Ammon's horn (tissue), 1 donor: ENCODE results near the gene CAPSL.
A peak's percentile ranks its signal among the peaks of the same experiment; 100 is the strongest.
"Not testable (repeated sequence)": the region's sequence is repeated elsewhere in the genome, so short reads cannot be mapped to it uniquely, and the experiment has no call there.

Experiments
- DNase-seq: peaks from one replicate; pipeline ENCODE4 v3.0.0-alpha.2; 2016; ENCODE audit warnings: low spot score

The CAPSL gene

DNA sequence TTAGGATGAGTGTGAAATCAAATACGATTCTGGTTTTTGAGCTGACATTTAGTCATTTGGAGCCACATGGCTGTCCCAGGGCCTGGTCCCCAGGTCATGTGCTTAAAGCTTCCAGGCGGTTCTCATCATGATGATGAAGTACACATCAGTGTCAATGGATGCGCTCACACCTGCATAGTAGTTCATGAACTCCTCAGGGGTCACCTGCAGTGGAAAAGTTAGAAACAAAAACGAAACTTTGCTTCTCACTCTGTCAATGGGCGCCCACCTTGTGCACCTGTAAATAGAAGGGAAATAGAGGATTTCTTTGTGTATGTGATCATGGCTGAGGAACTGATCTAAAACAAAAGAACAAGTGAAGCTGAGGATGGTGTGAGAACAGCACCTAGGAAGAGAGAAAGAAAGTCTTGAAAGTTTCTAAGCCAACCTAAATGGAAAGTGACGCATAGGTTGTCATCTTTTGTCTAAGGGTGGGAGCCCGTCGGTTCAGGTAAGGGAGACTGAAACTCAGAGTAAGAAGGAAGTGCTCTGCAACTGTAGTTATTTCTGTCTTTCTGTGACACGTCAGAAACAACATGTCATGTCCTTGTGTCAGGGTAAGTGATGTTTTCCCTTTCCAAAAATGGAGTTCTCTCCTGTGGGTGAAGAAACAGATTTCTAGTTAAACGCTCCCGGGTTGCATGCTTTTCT lies 33.8 kb downstream of the CAPSL start:
- DNase-seq: no peak

DNA sequence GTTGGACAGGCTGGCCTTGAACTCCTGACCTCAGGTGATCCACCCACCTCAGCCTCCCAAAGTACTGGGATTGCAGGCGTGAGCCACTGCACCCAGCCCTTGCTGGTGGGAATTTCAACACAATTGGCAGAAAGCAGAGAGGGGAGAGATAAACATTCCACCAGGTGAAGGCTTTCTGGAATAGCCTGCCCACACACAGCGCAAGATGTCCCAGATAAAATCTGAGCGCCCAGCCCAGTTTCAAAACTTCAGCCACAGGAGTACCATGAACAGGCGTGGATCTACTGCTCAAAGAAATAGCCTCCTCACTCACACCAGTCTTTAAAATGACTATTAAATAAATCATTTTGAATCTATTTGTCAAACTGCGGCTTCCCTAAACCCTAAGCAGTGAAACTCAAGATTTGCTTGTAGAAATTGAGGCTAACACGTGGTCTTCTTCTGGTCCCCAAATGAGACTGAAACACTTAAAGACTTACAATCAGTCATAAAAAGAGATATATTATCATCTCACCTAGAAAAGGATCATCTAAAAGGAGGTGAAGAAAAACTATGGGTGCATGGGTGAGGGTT lies 34.7 kb downstream of the CAPSL start:
- no peak for DNase-seq

DNA sequence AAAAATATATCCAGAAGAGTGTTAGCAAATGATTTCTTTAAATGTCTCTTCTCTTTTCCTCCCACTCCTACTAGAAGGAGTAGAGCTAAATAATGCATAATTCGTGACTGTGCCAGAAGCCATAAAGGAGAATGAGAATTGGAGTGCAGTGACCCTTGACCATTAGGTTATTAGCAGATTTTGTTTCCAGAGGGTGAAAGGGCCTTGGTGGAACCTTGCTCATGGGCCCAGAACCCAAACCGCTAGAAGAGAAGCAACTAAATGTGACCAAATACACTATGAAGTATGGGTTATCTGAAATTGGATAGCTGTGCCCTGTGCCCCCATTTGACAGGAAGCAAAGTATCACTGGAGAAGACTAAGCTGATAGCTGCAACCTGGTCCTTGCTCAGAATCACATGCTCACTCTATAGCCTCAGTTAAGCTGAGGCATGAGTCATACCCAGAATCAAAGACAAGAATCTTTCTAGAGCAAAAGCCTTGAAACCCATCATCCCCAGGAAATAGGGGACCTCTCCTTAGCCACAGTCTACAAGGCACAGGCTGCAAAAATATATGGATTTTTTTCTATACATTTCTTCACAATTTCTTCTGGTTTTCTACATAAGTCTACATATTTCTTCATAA lies 36.3 kb downstream of the CAPSL start:
- no peak for DNase-seq

DNA sequence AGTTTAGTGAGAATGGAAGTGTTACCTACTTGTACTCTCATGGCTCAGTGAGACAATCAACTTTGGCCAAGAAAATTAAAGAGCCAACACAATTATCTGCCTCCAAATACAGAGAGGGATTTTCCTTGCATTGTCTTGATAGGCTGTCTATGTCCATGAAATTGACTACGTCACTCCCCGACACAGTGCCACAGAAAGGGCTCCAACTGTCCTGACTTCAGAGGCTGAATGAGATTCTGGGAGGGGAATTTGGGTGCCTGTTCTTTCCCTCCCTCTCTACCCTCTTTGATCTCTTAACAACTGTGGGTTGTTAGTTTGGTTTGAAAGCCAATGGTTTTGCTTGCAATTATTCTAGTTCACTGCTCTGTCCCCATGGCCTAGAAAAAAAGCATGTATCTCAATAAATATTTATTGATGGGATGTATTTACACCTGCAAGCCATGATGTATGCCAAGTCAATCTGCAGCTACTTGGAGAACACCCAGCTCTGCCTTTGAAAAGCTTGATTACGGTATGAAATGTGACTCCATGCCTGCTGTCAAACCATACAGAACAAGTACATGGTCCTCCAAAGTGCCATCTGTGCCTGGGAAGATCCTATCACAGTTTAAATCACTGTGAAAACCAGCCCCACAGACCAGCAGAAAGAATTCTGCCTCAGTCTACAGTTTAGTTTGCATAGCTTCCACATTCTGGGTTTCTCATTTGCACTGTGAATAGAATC lies 37.3 kb downstream of the CAPSL start:
- peak; percentile 42 for DNase-seq

DNA sequence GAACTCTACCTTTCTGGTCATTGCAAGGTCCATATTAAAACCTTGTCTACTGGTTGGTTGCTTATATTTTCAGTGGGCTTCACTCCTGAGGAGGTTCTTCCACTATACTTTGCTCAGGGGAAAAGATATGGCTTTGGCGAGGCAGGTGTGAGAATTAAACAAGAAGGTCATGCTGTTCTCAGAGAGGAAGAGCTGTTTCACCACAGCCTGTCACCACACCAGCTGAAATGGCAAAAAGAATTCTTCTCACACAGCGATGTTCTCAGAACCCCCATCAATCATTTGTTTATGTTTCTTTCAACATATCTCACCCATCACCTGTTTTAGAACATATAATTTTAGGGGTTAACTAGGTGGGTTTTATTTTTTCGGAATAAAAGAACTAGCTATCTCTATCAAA lies 38.6 kb downstream of the CAPSL start:
- DNase-seq: no peak

DNA sequence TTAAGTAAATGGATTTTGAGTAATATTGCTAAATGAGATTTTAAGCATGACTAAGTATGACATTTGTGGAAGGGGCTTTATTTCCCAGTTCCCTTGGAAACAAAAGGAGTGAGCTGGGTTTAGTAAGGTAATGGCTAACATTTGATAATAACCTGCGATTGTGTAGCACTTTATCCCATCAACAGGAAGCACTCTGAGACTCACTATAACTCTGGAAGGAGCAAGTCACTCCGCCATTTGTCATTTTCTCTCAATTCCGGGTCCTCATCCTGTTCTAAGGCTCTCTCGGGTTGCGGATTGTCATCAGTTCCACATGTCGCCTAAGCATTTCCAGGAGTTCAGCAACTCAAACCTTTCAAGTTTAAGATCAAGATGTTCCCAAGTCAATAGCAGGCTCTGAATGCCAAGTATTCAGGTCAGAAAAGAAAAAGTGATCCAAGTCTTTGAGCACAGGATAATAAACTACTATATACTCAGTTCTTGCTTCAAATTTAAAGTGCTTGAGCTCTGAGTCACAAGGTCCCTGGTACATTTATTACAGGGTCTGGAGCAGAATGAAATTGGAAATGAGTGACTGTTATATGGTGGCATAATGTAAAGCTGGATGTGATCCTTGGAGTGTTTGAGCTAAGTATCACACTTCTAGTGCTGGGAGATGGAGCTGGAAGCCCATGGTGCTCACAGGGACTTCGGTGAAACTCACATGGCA lies 39.3 kb downstream of the CAPSL start:
- no peak for DNase-seq

DNA sequence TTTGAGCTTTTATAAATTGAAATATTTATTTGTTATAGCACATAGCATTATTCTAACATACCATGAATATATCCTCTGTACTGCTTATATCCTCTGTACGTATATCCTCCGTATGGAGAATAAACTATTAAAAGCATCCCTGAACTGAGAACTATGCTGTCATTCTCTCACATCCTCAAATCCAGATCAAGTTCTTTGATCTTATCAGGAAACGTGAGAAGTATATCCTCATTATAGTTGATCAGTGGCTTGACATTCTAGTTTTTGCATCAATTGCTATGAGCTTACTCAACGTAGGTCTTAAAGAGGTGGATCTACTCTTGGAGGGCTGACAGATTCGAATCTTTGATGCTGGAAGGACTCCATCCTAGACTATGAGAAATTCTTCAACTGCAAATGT lies 44.3 kb downstream of the CAPSL start:
- DNase-seq: no peak

DNA sequence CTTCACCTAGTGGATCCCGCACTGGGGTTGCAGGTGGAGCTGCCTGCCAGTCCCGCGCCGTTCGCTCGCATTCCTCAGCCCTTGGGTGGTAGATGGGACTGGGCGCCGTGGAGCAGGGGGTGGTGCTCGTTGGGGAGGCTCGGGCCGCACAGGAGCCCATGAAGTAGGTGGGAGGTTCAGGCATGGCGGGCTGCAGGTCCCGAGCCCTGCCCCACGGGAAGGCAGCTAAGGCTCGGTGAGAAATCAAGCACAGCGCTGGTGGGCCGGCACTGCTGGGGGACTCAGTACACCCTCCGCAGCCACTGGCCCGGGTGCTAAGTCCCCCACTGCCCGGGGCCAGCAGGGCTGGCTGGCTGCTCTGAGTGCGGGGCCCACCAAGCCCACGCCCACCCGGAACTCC lies 45.6 kb downstream of the CAPSL start:
- not testable (repeated sequence) for DNase-seq

DNA sequence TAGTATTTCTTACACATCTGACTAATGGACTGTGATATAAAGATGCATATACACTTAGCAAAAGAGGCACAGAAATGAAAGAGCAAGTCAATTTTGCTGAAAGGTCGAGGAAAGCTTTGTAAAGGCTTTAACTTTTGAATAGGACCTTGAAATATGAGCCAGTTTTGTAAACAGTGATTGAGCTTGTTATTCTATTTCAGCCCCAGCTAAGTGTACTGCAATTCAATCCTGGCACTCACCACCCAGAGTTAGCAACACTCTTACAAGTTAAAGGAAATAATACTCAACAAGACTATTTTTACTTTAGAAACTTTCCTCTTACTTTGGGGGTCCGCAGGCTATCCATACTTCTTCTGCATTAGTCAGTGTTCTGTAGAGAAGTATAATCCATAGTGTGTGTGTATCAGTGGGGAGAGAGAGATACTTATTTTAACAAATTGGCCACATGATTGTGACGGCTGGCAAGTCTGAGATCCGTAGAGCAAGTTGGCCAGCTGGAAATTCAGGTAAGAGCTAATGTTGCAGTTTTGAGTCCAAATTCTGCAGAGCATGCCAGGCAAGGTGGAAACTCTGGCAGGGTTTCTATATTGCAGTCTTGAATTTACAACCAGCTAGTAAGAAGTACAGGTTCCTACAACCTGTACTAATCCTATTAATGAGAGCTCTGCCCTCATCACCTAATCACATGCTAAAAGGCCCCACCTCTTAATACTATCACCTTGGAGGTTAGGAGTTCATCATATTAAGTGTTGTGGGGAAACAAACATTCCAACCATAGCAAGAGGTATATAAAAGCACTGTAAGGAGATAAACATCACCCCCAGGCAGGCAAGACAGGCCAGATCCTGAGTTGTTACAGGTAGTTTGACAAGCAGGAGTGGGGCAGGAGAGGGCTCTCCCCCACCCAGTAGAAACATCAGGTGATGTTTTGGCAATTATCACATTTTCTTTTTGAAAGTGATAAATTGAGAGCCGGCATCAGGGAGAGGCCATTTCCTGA lies 48.1 kb downstream of the CAPSL start:
- DNase-seq: no peak

DNA sequence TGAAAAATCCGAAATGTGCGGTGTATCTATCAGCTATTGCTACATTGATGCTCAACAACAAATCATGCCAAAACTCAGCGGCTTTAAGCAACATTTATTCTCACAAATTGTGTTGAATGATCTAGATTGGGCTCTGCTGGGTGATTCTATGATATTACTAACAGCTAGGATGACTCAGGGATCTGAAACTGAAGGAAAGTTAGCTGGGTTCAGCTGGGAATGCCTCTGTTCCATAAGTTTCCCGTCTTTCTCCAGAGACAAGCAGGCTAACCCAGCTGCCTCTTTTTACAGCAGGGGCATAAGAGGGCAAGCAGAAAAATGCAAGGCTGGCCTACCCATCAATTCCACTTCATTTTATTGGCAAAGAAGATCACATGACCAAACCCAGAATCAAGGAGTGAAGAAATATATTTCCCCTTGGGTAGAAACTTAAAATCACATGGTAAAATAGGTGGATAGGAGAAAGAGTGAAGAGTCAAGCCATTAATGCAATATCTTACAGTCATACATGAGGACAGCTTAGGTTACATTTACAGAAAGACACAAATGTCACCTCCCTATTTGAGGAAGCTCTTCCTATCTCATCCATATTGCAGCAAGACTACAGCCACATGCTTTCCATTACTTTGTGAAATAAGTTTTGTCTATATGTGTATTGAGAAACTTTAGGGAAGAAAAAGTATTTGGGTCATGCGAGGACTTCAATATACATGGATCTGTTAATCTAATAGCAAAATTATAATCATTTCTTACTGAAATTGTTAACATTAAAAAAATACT lies 50.9 kb downstream of the CAPSL start:
- no peak for DNase-seq

DNA sequence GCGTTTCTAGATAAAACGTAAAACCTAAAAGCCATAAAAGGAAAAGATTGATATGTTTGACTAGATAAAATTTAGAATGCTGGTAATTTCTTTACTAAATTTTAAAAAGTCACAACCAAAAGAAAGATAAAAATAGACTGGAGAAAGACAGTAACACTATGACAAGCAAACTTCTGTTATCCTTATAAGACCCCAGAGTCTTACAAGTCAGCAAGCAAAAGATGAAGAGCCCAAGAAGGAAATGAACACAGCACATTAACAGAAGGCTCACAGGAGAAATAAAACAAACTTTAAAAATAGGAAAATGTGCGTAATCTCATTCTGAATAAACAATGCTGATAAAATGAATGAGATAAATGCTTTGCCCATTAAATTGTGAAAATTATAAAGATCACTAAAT lies 52.0 kb downstream of the CAPSL start:
- DNase-seq: no peak

DNA sequence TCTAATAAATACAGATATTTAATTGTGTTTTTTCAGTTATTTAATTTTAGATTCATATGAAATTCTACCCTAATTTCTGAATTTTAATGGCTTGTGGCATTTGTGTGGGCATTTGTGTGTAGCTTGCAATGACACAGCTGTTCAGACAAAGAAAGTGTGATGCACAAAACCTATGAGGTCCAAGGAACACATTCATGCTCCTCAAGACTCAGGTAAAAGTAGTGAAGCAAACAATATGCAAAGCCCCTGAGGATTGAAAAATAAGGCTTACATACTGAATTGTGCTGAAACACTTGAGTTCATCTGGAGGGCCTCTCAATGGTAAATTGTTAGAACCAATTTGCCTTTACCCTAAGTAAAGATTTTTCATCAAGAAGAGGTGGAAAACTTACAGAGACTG lies 53.6 kb downstream of the CAPSL start:
- DNase-seq: no peak

DNA sequence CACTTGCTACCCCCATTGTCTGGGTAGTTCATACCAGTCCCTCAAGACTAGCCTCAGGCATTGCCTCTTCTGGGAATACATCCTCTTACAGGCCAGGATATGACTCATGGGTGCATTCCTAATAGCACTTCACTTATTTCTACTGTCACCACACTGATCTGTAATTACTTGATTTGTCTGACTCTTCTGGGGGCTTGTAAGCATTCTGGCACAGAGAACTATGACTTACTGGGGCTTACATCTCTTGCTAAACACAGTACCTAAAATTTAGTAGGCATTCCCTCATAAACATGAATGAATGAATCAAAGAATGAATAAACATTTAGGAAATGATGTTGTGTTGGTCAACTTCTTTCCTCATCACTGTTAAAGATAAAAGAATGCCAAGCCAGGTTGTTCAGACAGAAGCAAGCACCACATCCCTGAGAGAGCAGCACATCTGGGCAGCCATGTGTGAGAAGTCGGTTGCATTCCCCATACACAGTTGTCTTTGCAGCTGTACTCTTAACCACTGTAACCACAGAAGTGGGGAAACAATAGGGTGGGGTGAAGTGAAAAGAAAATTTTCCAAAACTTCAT lies 54.1 kb downstream of the CAPSL start:
- no peak for DNase-seq

DNA sequence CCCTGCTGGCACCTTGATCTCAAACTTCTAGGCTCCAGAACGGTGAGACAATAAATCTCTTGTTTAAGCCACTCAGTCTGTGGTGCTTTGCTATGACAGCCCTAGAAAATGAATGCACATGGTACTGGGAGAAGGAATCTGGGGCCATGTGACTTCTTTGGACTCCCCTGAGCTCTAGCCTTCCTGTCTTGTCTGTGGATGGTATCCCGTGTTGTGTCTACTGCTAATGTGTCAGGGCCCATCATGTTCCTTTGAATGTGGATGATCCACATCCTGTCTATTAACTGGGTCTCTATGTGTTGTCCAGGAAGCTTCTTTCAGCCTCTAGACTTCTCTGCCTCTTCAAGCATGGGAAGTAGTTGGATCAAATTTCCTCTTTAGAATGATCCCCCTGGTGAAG lies 56.7 kb downstream of the CAPSL start:
- no peak for DNase-seq

DNA sequence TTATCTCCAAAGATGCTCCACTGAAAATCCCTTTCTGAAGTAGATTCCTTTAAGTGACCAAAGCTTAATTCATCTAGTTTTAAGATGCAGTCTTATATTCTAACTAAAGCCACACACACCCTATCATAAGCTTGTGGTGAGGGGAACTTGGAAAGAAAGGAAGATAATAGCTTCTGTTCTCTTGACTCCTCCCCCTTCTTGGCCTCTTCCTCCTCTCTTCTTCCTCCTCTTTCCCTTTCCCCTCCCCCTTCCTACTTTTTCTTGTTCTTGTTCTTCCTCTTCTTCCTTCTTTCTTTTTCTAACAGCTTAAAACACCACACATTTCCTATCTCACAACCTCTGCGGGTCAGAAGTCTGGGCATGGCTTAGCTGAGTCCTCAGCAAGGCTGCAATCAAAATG lies 58.3 kb downstream of the CAPSL start:
- no peak for DNase-seq

DNA sequence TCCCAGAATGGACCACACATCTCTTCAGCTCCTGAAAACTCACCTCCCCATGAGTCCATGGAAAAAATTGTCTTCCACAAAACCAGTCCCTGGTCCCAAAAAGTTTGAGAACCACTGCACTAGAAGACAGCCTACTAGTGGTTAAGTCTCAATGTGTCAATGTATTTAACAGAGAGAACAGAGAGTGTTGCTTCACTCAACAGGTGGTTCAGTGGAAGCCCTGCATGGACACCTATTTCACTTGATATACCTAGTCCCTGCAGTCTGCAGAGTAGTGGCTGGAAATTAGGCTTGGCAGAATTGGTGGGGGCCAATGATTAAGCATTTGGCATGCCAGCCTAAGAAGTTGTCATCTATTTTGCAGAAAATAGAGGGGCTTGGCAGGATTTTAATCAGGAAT lies 58.8 kb downstream of the CAPSL start:
- DNase-seq: no peak

DNA sequence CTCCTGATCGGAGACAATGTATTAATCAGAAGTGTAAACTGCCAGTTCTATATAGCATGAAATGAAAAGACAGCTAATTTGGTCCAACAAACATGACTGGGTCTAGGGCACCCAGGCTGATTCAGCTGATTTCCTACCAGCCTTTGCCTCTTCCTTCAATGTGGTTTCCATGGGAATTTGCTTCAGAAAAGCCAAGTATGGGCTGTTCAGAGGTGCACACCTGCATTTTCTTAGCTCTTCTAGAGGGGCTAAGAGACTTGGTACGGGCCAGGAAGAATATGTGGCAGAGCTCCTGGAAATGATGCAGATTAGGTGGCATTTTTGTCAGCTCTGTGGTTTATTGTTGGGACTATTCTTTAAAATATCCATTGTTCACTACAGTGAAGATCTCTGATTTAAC lies 59.3 kb downstream of the CAPSL start:
- no peak for DNase-seq

DNA sequence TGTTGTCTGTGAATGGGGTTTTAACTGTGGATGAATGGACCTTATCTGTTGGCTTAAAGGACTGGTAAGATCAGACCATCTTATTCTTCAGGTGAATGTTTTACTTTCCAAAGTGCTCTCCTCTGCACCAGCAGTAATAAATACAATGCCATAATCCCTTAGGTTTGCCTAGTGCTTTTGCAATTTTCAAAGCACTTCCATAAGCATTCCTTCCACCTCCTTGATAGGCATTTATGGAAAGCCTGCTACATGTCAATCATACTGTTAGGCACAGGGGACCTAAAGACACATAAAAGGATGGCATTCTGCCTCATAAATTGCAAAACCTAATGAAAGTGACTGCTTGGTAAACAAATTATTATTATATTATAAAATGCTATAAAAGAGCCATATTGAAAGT lies 60.3 kb downstream of the CAPSL start:
- no peak for DNase-seq

DNA sequence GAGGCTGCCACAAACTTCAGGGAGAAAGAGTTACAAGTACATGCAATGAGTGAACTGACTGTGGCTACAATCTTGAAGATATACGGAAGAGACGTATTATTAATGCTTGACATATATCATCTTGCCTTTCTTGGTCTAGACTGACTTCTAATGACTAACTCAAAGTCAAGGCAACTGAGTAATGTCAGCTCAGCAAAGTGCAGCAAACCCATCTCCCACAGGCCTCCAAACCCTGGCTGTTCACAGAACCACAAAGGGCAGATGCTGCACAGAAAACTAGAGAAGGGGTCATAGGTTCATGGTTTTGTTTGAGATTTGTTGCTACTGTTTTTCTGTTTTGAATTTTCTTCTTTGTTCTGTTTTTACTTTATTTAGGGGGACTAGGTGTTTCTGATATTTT lies 60.8 kb downstream of the CAPSL start:
- no peak for DNase-seq

DNA sequence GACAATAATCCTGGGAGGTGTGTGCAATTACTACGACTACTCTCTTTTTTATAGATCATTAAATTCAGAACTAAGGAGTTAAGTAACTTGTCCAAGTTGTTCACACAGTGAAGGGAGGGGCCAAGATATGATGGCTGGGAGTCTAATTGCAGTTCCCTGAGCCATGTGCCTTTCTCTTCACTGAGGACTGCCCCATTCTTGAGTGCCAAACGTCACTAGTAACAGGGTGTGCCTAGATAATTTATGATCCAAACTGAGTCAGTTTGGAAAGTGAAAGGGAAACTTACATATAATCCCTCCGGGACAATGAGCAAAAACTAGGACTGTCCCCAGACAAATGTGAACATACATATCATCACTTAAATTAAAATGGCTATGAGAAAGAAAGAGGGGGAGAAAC lies 61.5 kb downstream of the CAPSL start:
- DNase-seq: no peak
